DOHH2 (cell line): ENCODE data around the gene ZNF532.

Experiments
- H3F3A ChIP-seq: fragments of 200-600 bp; sonication (generic), shearing (Covaris generic); 2 replicates; pipeline ENCODE4 v1.6.0; 2016; ENCODE audit warnings: antibody characterized with exemption, mild to moderate bottlenecking; ENCODE audit not compliant: control insufficient read depth, insufficient read depth
- H3K27ac ChIP-seq: fragments of 200-600 bp; sonication (generic); 2 replicates; pipeline ENCODE4 v1.5.1; 2014; ENCODE audit warnings: low read depth, mild to moderate bottlenecking, low read length, moderate library complexity
- H3K27me3 ChIP-seq: fragments of 200-600 bp; sonication (generic); 2 replicates; pipeline ENCODE4 v1.6.1; 2014; ENCODE audit warnings: mild to moderate bottlenecking, low read length, mixed read lengths; ENCODE audit not compliant: control insufficient read depth
- H3K36me3 ChIP-seq: fragments of 200-600 bp; sonication (generic); 2 replicates; pipeline ENCODE4 v1.6.1; 2014; ENCODE audit warnings: mild to moderate bottlenecking, low read length, moderate library complexity, mixed read lengths; ENCODE audit not compliant: control insufficient read depth
- H3K4me1 ChIP-seq: fragments of 200-600 bp; sonication (generic); 2 replicates; pipeline ENCODE4 v1.6.1; 2014; ENCODE audit warnings: mild to moderate bottlenecking, low read length, mixed read lengths; ENCODE audit not compliant: control insufficient read depth
- H3K4me2 ChIP-seq: fragments of 200-600 bp; sonication (generic); 2 replicates; pipeline ENCODE4 v1.6.0; 2014; ENCODE audit warnings: mild to moderate bottlenecking, low read length, moderate library complexity
- H3K4me3 ChIP-seq: fragments of 200-600 bp; sonication (generic); 2 replicates; pipeline ENCODE4 v1.5.1; 2014; ENCODE audit warnings: mild to moderate bottlenecking, low read length, mixed read lengths
- H3K79me2 ChIP-seq: fragments of 200-600 bp; sonication (generic); 2 replicates; pipeline ENCODE4 v1.6.1; 2014; ENCODE audit warnings: mild to moderate bottlenecking, low read length, mixed read lengths; ENCODE audit not compliant: control insufficient read depth
- H3K9me2 ChIP-seq: fragments of 200-600 bp; sonication (generic); replicated peaks from 2 replicates; pipeline ENCODE4 v1.6.1; 2014; ENCODE audit warnings: mild to moderate bottlenecking, low read length, mixed read lengths; ENCODE audit not compliant: control insufficient read depth
- H3K9me3 ChIP-seq: fragments of 200-600 bp; sonication (generic); 2 replicates; pipeline ENCODE4 v1.6.1; 2014; ENCODE audit warnings: antibody characterized with exemption, low read length, mixed read lengths; ENCODE audit not compliant: control insufficient read depth, insufficient read depth
- H4K20me1 ChIP-seq: fragments of 200-600 bp; sonication (generic); 2 replicates; pipeline ENCODE4 v1.6.0; 2014; ENCODE audit warnings: low read depth, mild to moderate bottlenecking, antibody characterized with exemption, low read length, moderate library complexity; ENCODE audit not compliant: control insufficient read depth, insufficient read depth
- CTCF ChIP-seq: fragments of 200-600 bp; sonication (generic); IDR thresholded peaks from one replicate; pipeline ENCODE4 v1.5.1; 2014; ENCODE audit warnings: antibody characterized with exemption, mild to moderate bottlenecking, low read depth, low read length; ENCODE audit not compliant: poor library complexity, severe bottlenecking
- EZH2phosphoT487 ChIP-seq: fragments of 200-600 bp; sonication (generic); IDR thresholded peaks from 2 replicates; pipeline ENCODE4 v1.6.1; 2017; ENCODE audit warnings: borderline replicate concordance, mild to moderate bottlenecking, antibody characterized with exemption, low read length, moderate library complexity, mixed read lengths

Gene ZNF532

GRCh38 chr18:59013744-59014143 is 149.1 kb downstream of the ZNF532 start:
- Histone ChIP-seq H3K36me3 (no peaks in the 10 kb centered on the region), H4K20me1 (no peaks in the 10 kb centered on the region), H3K27me3 (no peaks in the 10 kb centered on the region), H3F3A (peaks cover 3% of the 10 kb centered on the region), H3K4me2 (no peak overlapping the region), H3K79me2 (no peaks in the 10 kb centered on the region), H3K9me3 (no peaks in the 10 kb centered on the region), H3K27ac (no peak overlapping the region), H3K4me3 (no peak overlapping the region), H3K9me2 (no peaks in the 10 kb centered on the region), H3K4me1 (peaks cover 23% of the 10 kb centered on the region)
- TF ChIP-seq CTCF (no peak), EZH2phosphoT487 (no peak)

DNA sequence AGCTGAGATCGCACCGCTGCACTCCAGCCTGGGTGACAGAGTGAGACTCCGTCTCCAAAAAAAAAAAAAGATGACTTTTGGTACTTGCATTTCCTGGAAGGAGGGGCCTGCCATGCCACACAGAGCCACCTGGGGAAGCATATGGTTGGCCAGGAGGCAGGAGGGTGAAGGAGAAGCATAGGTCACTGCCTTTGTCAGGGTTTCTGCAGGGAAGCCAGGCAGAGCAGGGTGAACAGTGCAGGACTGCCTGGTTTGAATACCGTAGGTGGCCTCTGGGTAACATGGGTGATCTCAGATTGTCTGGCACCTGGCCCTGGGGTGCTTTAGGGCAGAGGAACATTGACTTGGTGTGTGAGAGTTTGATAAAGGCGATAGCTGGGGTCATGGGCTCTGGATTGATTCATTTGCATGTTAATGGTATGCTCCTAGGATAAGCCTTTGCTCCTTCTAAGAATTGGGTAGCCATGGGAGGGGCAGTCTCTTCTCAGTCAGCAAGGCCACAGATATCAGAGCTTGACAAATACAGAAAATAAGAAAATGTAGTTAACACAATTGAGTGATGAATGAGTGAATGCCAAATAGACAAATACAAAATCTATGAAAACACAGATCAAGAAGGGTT is 151.0 kb downstream of the ZNF532 start:
- Histone ChIP-seq H3K9me2 (no peaks in the 10 kb centered on the region), H3K79me2 (no peaks in the 10 kb centered on the region), H3K9me3 (no peaks in the 10 kb centered on the region), H3F3A (peaks cover 3% of the 10 kb centered on the region), H4K20me1 (no peaks in the 10 kb centered on the region), H3K4me1 (peaks cover 23% of the 10 kb centered on the region), H3K36me3 (no peaks in the 10 kb centered on the region), H3K4me3 (no peak overlapping the region), H3K27ac (no peak overlapping the region), H3K4me2 (no peak overlapping the region), H3K27me3 (no peaks in the 10 kb centered on the region)
- TF ChIP-seq CTCF = no peak
- no peak for TF ChIP-seq EZH2phosphoT487

GRCh38 chr18:59021500-59021899 is 156.8 kb downstream of the ZNF532 start:
- no peaks in the 10 kb centered on the region for H3K27me3 ChIP-seq
- TF ChIP-seq EZH2phosphoT487 (no peak), CTCF (no peak)
- no peaks in the 10 kb centered on the region for H3K9me3 ChIP-seq
- no peaks in the 10 kb centered on the region for H3K9me2 ChIP-seq
- H3F3A ChIP-seq = no peaks in the 10 kb centered on the region
- H3K36me3 ChIP-seq = no peaks in the 10 kb centered on the region
- H4K20me1 ChIP-seq = no peaks in the 10 kb centered on the region
- H3K4me2 ChIP-seq = no peak overlapping the region
- no peaks in the 10 kb centered on the region for H3K79me2 ChIP-seq
- H3K4me3 ChIP-seq = no peak overlapping the region
- no peak overlapping the region for H3K27ac ChIP-seq
- H3K4me1 ChIP-seq = no peaks in the 10 kb centered on the region
